WERI-Rb-1 (cell line): ENCODE results near the gene RASGRP4.

Experiments used
- DNase-seq: peaks from one replicate; pipeline ENCODE4 v3.0.0-alpha.2; 2020
- H3K27ac ChIP-seq: fragments of 250-450 bp; sonication (Bioruptor Pico); 2 replicates; pipeline ENCODE4 v1.5.1; 2020; ENCODE audit warnings: mild to moderate bottlenecking, moderate library complexity
- H3K27me3 ChIP-seq: fragments of 250-450 bp; sonication (Bioruptor Pico); 2 replicates; pipeline ENCODE4 v1.5.1; 2021; ENCODE audit warnings: mild to moderate bottlenecking, low read depth, moderate library complexity; ENCODE audit not compliant: insufficient read depth, severe bottlenecking
- H3K36me3 ChIP-seq: fragments of 250-450 bp; sonication (Bioruptor Pico); 2 replicates; pipeline ENCODE4 v1.5.1; 2020; ENCODE audit warnings: mild to moderate bottlenecking, moderate library complexity
- H3K4me3 ChIP-seq: 2 replicates; pipeline ENCODE4 v1.5.1; 2011; ENCODE audit warnings: low read depth, mild to moderate bottlenecking, control low read depth, low read length
- H3K9me3 ChIP-seq: fragments of 250-450 bp; sonication (Bioruptor Pico); 2 replicates; pipeline ENCODE4 v1.5.1; 2021; ENCODE audit warnings: mild to moderate bottlenecking, moderate library complexity; ENCODE audit not compliant: severe bottlenecking
- CTCF ChIP-seq: IDR thresholded peaks from 2 replicates; pipeline ENCODE4 v1.5.1; 2011; ENCODE audit warnings: low read depth, mild to moderate bottlenecking, control low read depth, inconsistent platforms, low read length

Gene RASGRP4

GRCh38 chr19:38457690-38458405 lies 31.8 kb upstream of the RASGRP4 start:
- Histone ChIP-seq H3K4me3 (no peak overlapping the region), H3K36me3 (no peaks in the 10 kb centered on the region), H3K27me3 (no peaks in the 10 kb centered on the region), H3K27ac (no peak overlapping the region), H3K9me3 (no peaks in the 10 kb centered on the region)
- no peak for DNase-seq
- TF ChIP-seq CTCF: no peak

GRCh38 chr19:38457202-38457601 lies 31.2 kb upstream of the RASGRP4 start:
- Histone ChIP-seq H3K27ac (no peak overlapping the region), H3K4me3 (no peak overlapping the region), H3K36me3 (no peaks in the 10 kb centered on the region), H3K27me3 (no peaks in the 10 kb centered on the region), H3K9me3 (no peaks in the 10 kb centered on the region)
- no peak for TF ChIP-seq CTCF
- no peak for DNase-seq

GRCh38 chr19:38455031-38455430 lies 29.0 kb upstream of the RASGRP4 start:
- Histone ChIP-seq H3K27ac (no peak overlapping the region), H3K4me3 (no peak overlapping the region), H3K9me3 (no peaks in the 10 kb centered on the region), H3K36me3 (no peaks in the 10 kb centered on the region), H3K27me3 (no peaks in the 10 kb centered on the region)
- DNase-seq: no peak
- TF ChIP-seq CTCF: no peak

- DNase-seq: no peak
- no peak for TF ChIP-seq CTCF
- Histone ChIP-seq H3K27me3 (no peaks in the 10 kb centered on the region), H3K27ac (no peak overlapping the region), H3K9me3 (no peaks in the 10 kb centered on the region), H3K36me3 (no peaks in the 10 kb centered on the region), H3K4me3 (no peak overlapping the region)
Measured at GRCh38 chr19:38453596-38453995, 27.6 kb upstream of the RASGRP4 start.

GRCh38 chr19:38452430-38453366 lies 26.7 kb upstream of the RASGRP4 start:
- Histone ChIP-seq H3K9me3 (no peaks in the 10 kb centered on the region), H3K27ac (no peak overlapping the region), H3K36me3 (no peaks in the 10 kb centered on the region), H3K27me3 (no peaks in the 10 kb centered on the region), H3K4me3 (no peak overlapping the region)
- DNase-seq: peak; percentile 61
- no peak for TF ChIP-seq CTCF
